Measurements from ENCODE around the gene RASGRF2.
A peak's percentile ranks its signal among the peaks of the same experiment; 100 is the strongest.

The RASGRF2 gene

DNA sequence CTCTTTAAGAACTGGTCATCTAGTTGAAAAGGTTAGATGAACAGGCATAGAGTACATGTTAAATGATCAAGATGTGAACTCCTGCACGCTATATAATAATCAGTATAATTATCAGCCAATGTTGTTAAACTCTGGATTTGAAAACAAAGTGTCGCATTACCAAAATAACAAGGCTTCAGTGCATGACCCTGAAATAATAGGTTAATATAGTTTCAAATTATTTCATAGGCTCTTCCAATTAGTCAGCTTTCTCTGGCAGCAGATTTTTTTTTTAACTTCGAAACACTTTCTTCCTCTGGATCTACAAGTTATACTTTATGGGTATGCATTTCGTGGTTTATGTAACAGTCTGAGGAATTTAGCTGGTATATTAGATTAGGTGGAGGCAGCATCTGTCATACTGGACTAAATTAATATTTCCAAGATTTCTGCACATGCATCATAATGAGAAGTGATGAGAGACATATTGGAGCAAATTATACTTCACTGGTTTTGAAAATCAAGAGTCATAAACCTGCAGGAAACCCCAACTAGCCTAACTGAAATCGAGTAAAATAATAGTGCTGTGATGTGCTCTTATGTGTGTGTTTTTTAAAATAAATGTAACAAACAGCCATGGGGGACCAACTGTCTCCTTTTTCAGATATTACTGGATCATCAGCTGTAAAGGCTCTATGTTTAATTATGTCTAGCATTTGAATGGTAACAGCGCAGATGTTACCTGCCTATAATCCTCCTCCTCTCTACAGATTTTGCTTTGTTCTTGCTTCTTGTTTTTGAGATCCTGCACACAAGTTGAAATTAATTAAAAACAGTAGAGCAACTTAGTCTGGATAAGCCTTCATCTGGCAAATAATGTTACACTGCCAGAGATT, 187.1 kb downstream of the RASGRF2 start:
- DNase-seq (ENCODE audit: low read depth, low spot score), result no peak
- TF ChIP-seq EZH2 (IDR thresholded peaks at IDR 0.05), result no peak
- no peak for TF ChIP-seq POLR2AphosphoS5 (IDR thresholded peaks at IDR 0.05; ENCODE audit: borderline replicate concordance, low read depth, low read length)
- no peak for TF ChIP-seq FOXP2 (optimal IDR thresholded peaks at IDR 0.05; ENCODE audit: control extremely low read depth, extremely low read length, insufficient read depth)
- Histone ChIP-seq H3K36me3 (ENCODE audit: insufficient read depth, low read length) (no peaks in the 10 kb centered on the region), H3K4me3 (peak overlapping the region; percentile 0; the same call in 1 of the 2 replicates), H3K9ac (ENCODE audit: insufficient read length) (no peak overlapping the region), H3K27ac (no peak overlapping the region; the same call in 1 of the 2 replicates), H3K9me3 (ENCODE audit: low read depth, low read length) (no peaks in the 10 kb centered on the region)

DNA sequence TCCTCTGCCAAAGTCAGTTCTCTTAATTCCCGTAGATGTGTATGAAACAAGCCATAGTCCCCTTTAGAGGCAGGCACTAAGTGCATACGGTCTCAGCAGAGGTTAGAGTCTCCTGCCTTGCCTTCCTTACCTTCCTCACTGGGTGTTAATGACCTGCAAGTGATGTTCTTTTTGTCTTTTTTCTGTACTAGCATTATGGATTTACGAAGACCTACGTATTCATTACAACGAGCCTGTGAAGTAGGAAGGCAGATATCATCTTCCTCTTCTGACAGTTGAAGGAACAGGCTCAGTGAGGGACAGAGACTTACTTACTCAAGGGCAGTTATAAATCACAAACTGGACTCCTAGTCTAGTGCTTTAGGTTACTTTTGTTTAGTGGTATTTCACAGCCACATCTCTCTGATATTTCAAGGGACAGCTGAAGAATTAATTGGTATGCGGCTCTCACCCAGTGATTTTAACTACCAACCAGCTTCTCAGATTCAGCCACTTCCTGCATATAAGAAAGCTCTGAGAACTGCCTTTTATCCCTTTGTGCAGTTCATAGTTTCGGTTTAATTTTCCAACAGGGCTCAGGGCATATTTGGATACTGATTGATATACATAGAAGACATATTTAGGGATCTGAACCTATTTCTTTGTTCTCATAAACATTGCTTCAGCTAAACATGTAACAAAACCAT, 187.9 kb downstream of the RASGRF2 start:
- DNase-seq (ENCODE audit: low read depth, low spot score), result no peak
- Histone ChIP-seq H3K9ac (ENCODE audit: insufficient read length) (no peak overlapping the region), H3K36me3 (ENCODE audit: insufficient read depth, low read length) (no peaks in the 10 kb centered on the region), H3K27ac (no peak overlapping the region; the same call in 1 of the 2 replicates), H3K4me3 (no peak overlapping the region), H3K9me3 (ENCODE audit: low read depth, low read length) (no peaks in the 10 kb centered on the region)
- TF ChIP-seq POLR2AphosphoS5 (IDR thresholded peaks at IDR 0.05; ENCODE audit: borderline replicate concordance, low read depth, low read length) (no peak), FOXP2 (optimal IDR thresholded peaks at IDR 0.05; ENCODE audit: control extremely low read depth, extremely low read length, insufficient read depth) (no peak), EZH2 (IDR thresholded peaks at IDR 0.05) (no peak)

DNA sequence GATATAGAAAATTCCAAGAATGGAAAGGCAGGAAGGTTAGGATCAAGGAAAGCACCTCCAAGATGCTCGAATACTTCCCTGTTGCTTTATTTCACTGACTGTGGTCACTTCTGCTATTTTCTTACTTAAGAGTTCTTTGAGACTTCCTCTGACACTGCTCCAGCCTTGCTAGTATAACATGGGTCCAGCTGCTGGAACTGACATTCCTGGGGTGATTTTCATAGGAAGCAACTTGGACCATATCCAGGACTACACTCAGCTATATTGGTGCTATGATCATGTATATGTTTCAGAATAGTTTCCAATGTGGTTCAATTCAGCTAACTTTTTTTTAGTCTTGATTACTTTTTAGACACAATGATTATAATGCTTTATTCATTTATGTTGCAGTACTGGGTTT, 191.4 kb downstream of the RASGRF2 start:
- Histone ChIP-seq H3K9ac (ENCODE audit: insufficient read length) (no peak overlapping the region), H3K9me3 (ENCODE audit: low read depth, low read length) (no peaks in the 10 kb centered on the region), H3K36me3 (ENCODE audit: insufficient read depth, low read length) (no peaks in the 10 kb centered on the region), H3K4me3 (no peak overlapping the region), H3K27ac (no peak overlapping the region)
- TF ChIP-seq POLR2AphosphoS5 (IDR thresholded peaks at IDR 0.05; ENCODE audit: borderline replicate concordance, low read depth, low read length), result no peak
- no peak for TF ChIP-seq FOXP2 (optimal IDR thresholded peaks at IDR 0.05; ENCODE audit: control extremely low read depth, extremely low read length, insufficient read depth)
- no peak for TF ChIP-seq EZH2 (IDR thresholded peaks at IDR 0.05)
- no peak for DNase-seq (ENCODE audit: low read depth, low spot score)

- DNase-seq (ENCODE audit: low read depth, low spot score), result no peak
- TF ChIP-seq FOXP2 (optimal IDR thresholded peaks at IDR 0.05; ENCODE audit: control extremely low read depth, extremely low read length, insufficient read depth), result no peak
- TF ChIP-seq POLR2AphosphoS5 (IDR thresholded peaks at IDR 0.05; ENCODE audit: borderline replicate concordance, low read depth, low read length), result no peak
- TF ChIP-seq EZH2 (IDR thresholded peaks at IDR 0.05), result no peak
- Histone ChIP-seq H3K36me3 (ENCODE audit: insufficient read depth, low read length) (no peaks in the 10 kb centered on the region), H3K9me3 (ENCODE audit: low read depth, low read length) (no peaks in the 10 kb centered on the region), H3K27ac (no peak overlapping the region), H3K9ac (ENCODE audit: insufficient read length) (no peak overlapping the region), H3K4me3 (no peak overlapping the region)
Measured at GRCh38 chr5:81154725-81155124, 194.6 kb downstream of the RASGRF2 start.

- Histone ChIP-seq H3K4me3 (no peak overlapping the region), H3K9me3 (ENCODE audit: low read depth, low read length) (no peaks in the 10 kb centered on the region), H3K27ac (no peak overlapping the region), H3K9ac (ENCODE audit: insufficient read length) (no peak overlapping the region), H3K36me3 (ENCODE audit: insufficient read depth, low read length) (no peaks in the 10 kb centered on the region)
- DNase-seq (ENCODE audit: low read depth, low spot score), result no peak
- TF ChIP-seq POLR2AphosphoS5 (IDR thresholded peaks at IDR 0.05; ENCODE audit: borderline replicate concordance, low read depth, low read length) (no peak), FOXP2 (optimal IDR thresholded peaks at IDR 0.05; ENCODE audit: control extremely low read depth, extremely low read length, insufficient read depth) (no peak)
Measured at GRCh38 chr5:81156732-81157131, 196.6 kb downstream of the RASGRF2 start.

DNA sequence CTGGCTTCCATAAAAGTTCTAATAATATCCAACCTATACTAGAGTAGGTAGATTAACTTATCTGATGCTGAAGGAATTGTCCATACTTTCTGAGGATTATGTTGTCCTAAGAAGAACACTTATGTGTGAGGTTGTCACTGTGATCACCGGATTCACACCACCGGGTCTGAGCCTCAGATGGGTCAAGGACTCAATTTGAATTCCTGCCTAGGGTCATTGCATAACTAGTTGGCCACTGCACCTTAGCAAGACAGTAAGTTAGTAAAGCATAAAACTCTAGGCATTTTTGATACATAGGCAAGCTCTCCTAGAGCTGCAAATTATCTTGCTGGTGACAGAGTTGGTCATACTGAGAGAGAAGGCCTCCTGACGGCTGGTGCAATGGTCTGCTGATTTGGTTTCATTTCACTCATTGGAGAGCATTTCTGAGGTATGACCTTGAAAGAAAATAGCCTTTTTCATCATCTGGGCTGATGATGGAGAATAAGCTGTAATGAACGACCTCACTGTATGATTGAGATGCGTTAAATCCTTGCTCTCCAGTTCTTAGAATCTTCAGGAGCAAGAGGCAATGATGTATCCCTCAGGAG, 200.9 kb downstream of the RASGRF2 start:
- H3K4me3 ChIP-seq, result no peak overlapping the region
- DNase-seq (ENCODE audit: low read depth, low spot score), result no peak
- no peaks in the 10 kb centered on the region for H3K36me3 ChIP-seq (ENCODE audit: insufficient read depth, low read length)
- no peaks in the 10 kb centered on the region for H3K9me3 ChIP-seq (ENCODE audit: low read depth, low read length)
- TF ChIP-seq POLR2AphosphoS5 (IDR thresholded peaks at IDR 0.05; ENCODE audit: borderline replicate concordance, low read depth, low read length) (no peak), EZH2 (IDR thresholded peaks at IDR 0.05) (no peak), FOXP2 (optimal IDR thresholded peaks at IDR 0.05; ENCODE audit: control extremely low read depth, extremely low read length, insufficient read depth) (no peak)
- no peak overlapping the region for H3K27ac ChIP-seq
- H3K9ac ChIP-seq (ENCODE audit: insufficient read length), result no peak overlapping the region

- no peak for DNase-seq (ENCODE audit: low read depth, low spot score)
- Histone ChIP-seq H3K27ac (no peak overlapping the region), H3K4me3 (no peak overlapping the region), H3K36me3 (ENCODE audit: insufficient read depth, low read length) (no peaks in the 10 kb centered on the region), H3K9ac (ENCODE audit: insufficient read length) (no peak overlapping the region), H3K9me3 (ENCODE audit: low read depth, low read length) (no peaks in the 10 kb centered on the region)
- TF ChIP-seq POLR2AphosphoS5 (IDR thresholded peaks at IDR 0.05; ENCODE audit: borderline replicate concordance, low read depth, low read length), result no peak
Measured at GRCh38 chr5:81162501-81162900, 202.3 kb downstream of the RASGRF2 start.

DNA sequence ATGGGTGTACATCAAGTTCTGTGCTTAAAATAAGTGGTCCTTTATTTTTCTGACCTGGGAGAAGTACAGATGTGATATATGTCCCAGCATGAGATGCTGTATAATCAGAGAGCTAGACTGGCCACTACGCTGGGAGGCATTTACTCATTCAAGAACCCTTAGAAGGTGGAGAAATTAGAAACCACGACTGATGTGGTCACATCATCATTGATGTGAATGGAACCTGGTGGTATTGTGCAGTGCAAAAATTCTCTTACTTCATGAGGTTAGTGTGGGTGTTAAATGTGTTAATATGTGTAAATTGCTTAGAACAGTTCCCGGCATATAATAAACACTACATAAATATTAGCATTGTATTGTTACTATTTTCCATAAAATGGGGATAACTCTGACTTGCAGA, 203.5 kb downstream of the RASGRF2 start:
- DNase-seq (ENCODE audit: low read depth, low spot score), result no peak
- H3K27ac ChIP-seq, result no peak overlapping the region
- no peak overlapping the region for H3K4me3 ChIP-seq
- H3K36me3 ChIP-seq (ENCODE audit: insufficient read depth, low read length), result no peaks in the 10 kb centered on the region
- no peak overlapping the region for H3K9ac ChIP-seq (ENCODE audit: insufficient read length)
- no peaks in the 10 kb centered on the region for H3K9me3 ChIP-seq (ENCODE audit: low read depth, low read length)
- TF ChIP-seq EZH2 (IDR thresholded peaks at IDR 0.05) (no peak), FOXP2 (optimal IDR thresholded peaks at IDR 0.05; ENCODE audit: control extremely low read depth, extremely low read length, insufficient read depth) (no peak), POLR2AphosphoS5 (IDR thresholded peaks at IDR 0.05; ENCODE audit: borderline replicate concordance, low read depth, low read length) (no peak)
